ENCODE data around the gene SEC14L1.

Gene SEC14L1

GRCh38 chr17:77141846-77142449 is 1.2 kb downstream of the SEC14L1 start:
- no peak for DNase-seq (ENCODE audit: extremely low read depth, low read depth)
- TF ChIP-seq CTCF (IDR thresholded peaks at IDR 0.05; ENCODE audit: low read depth, low read length, missing control alignments): no peak
- peak overlapping the region; percentile 81 for H3K4me3 ChIP-seq (replicated peaks; ENCODE audit: low read depth, low read length)

GRCh38 chr17:77142689-77143088 is 1.9 kb downstream of the SEC14L1 start:
- H3K4me3 ChIP-seq (replicated peaks; ENCODE audit: low read depth, low read length): no peak overlapping the region
- DNase-seq (ENCODE audit: extremely low read depth, low read depth): no peak
- no peak for TF ChIP-seq CTCF (IDR thresholded peaks at IDR 0.05; ENCODE audit: low read depth, low read length, missing control alignments)

GRCh38 chr17:77143306-77143705 is 2.5 kb downstream of the SEC14L1 start:
- no peak overlapping the region for H3K4me3 ChIP-seq (replicated peaks; ENCODE audit: low read depth, low read length)
- DNase-seq (ENCODE audit: extremely low read depth, low read depth): no peak
- no peak for TF ChIP-seq CTCF (IDR thresholded peaks at IDR 0.05; ENCODE audit: low read depth, low read length, missing control alignments)

GRCh38 chr17:77144227-77144626 is 3.5 kb downstream of the SEC14L1 start:
- no peak overlapping the region for H3K4me3 ChIP-seq (replicated peaks; ENCODE audit: low read depth, low read length)
- no peak for DNase-seq (ENCODE audit: extremely low read depth, low read depth)
- no peak for TF ChIP-seq CTCF (IDR thresholded peaks at IDR 0.05; ENCODE audit: low read depth, low read length, missing control alignments)

- no peak overlapping the region for H3K4me3 ChIP-seq (replicated peaks; ENCODE audit: low read depth, low read length)
- no peak for DNase-seq (ENCODE audit: extremely low read depth, low read depth)
- TF ChIP-seq CTCF (IDR thresholded peaks at IDR 0.05; ENCODE audit: low read depth, low read length, missing control alignments): no peak
These were observed 4.4 kb downstream of the SEC14L1 start for GRCh38 chr17:77145224-77145611.

- peak; percentile 84 for DNase-seq (ENCODE audit: extremely low read depth, low read depth)
- H3K4me3 ChIP-seq (replicated peaks; ENCODE audit: low read depth, low read length): no peak overlapping the region
These were observed 5.0 kb downstream of the SEC14L1 start for GRCh38 chr17:77145612-77146245.

More at GRCh38 chr17:77145612-77146245, 5.0 kb downstream of the SEC14L1 start:
- TF ChIP-seq CTCF (IDR thresholded peaks at IDR 0.05; ENCODE audit: low read depth, low read length, missing control alignments): peak; percentile 21

Measured in HFF-Myc (cell line).